ENCODE results near the gene DGKB.

The DGKB gene

GRCh38 chr7:14821757-14822480 lies 80.6 kb downstream of the DGKB start:
- no peak for DNase-seq (ENCODE audit: low read depth)

DNA sequence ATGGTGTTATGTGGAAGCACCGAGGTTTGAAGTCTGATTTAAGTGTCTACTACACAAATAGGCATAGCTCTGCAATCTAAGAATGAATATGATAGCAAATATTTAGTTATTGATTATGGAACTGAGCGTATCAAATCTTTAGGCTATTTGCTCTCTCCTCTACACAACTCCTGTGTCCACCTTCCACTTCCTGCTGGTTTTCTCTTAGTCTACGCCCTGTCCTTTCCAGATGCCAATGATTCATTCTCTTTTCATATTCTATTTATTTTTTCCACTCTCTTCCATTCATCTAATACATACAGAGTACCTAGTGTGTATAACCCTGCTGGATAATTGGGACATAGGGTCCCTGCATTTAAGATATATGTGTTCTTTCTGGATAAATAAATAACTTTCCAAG lies 83.7 kb downstream of the DGKB start:
- DNase-seq (ENCODE audit: low read depth), result no peak

GRCh38 chr7:14817829-14818614 lies 84.5 kb downstream of the DGKB start:
- DNase-seq (ENCODE audit: low read depth), result no peak

DNA sequence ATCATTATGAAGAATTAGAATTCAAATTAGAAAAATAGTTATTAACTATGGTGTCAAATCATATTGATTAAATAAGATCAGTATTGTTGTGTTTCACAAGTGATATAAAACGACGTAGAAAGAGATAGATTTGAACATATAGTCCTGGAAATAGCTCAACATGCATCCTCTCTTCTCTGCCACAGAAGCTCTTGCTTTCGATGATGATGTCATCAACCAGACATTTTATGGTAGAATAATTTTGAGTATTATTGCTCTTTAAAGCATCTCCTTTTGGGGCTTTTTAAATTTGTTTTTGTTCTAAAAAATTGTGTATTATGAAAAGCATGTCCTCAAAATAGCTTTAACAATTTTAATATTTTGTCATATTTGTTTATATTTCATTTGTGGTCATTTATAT lies 95.0 kb downstream of the DGKB start:
- DNase-seq (ENCODE audit: low read depth), result no peak

GRCh38 chr7:14806891-14807290 lies 95.7 kb downstream of the DGKB start:
- DNase-seq (ENCODE audit: low read depth), result peak; percentile 6

GRCh38 chr7:14805105-14805719 lies 97.3 kb downstream of the DGKB start:
- DNase-seq (ENCODE audit: low read depth), result no peak

- DNase-seq (ENCODE audit: low read depth), result no peak
Observed at GRCh38 chr7:14800664-14801063, 101.9 kb downstream of the DGKB start.

DNA sequence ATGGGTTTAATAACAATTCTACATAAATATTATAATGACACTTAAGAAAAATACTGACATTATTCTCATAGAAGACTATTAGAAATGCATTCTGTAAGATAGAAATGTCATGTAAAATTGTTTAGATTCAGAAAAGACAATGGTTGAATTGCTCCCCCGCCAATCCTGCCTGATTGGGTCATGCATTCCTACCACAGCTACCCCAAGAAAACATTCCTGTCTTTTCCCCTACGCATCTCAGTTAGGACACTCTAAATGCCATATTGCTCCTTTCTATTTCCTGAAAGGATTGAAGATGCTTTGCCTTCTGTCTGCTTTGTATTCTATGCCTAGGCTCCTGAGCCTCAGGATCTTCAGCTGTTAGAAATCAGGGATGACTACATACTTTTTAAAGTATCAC lies 109.4 kb downstream of the DGKB start:
- no peak for DNase-seq (ENCODE audit: low read depth)

DNA sequence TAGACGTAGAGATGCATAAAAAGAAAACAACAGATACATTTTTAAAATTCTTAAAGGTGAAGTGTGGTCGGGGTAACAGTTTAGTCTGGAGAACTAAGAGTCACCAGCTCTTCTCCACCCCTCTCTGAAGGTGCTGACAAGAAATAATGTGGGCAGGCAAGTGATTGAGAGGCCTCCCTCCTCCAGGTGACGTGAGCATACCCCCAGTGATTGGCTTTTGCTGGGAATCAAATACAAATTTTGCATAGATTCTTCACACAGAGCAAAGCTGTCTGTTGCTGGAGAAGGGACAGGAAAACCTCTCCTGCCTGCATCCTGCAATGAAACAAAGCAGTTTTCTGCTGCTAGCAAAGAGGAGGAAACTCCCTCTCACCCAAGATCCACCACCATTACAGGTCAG lies 115.0 kb downstream of the DGKB start:
- no peak for DNase-seq (ENCODE audit: low read depth)

GRCh38 chr7:14786314-14786895 lies 116.1 kb downstream of the DGKB start:
- DNase-seq (ENCODE audit: low read depth), result no peak

DNA sequence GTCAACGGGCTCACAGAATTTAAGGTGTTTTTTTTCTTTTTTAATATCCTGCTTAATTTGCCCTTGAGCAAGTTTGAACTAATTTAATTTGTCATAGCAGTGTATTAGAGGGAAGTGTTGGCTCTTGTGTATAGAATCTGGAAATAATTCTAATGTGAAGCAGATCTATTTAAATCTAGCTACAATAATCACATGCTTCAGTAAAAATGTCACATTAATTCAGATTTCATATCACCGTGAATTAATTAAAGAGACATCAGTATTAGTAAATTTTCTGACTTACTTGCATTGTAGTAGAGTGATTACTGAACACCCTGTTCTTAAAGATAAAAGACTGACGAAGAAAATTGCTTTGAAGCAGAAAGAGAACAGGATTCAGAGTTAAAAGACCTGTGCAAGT lies 124.7 kb downstream of the DGKB start:
- DNase-seq (ENCODE audit: low read depth), result no peak

GRCh38 chr7:14776266-14776665 lies 126.3 kb downstream of the DGKB start:
- DNase-seq (ENCODE audit: low read depth), result no peak

GRCh38 chr7:14773729-14774271 lies 128.8 kb downstream of the DGKB start:
- no peak for DNase-seq (ENCODE audit: low read depth)

DNA sequence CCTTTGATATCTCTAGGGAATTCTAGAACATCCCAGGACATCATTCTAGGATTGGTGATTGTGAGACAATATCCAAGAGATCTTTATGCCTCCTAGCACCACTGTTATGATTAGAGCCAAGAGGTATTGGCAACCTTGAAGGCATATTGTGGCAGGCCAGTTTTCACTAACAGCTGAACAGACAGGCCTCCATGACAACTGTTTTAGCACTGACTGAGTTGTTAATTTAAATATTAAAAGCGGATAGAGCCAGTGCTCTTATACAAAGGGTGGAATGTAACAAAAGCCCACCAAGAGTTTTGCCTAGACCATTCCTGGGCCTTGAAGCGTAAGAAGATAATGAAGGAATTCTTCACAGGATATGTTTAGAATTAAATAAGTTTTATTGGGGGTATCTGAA lies 131.9 kb downstream of the DGKB start:
- DNase-seq (ENCODE audit: low read depth), result no peak

GRCh38 chr7:14769261-14769660 lies 133.3 kb downstream of the DGKB start:
- no peak for DNase-seq (ENCODE audit: low read depth)

DNA sequence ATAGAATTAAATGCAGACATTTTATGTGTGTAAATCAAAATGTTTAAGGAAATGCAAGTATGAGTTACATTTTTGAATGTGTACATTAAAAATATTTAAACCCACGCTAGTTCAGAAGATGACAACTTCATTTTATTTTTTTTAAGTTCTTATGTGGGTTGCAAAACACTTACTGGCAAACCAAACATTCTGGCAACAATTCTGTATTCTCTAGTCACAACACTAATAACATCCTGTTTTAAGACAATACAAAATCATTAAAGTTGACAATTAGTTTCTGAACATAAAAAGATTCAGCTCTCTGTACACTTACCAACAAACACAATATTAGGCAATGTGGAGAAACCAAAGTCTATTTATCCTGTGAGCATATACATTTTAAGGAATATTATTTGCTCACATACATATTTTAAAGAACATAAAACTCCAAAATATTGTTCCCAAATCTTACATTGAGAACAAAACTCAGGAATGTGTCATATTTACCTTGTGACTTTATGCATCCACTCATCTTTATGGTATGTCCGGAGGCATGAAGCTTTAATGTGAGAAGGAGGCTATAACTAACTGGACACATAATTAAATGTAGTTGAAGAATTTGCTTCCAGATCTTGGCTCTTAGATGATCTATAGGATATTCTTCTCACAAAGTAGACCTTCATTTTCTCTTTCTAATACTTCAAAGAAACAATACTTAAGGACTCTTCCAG lies 134.7 kb downstream of the DGKB start:
- no peak for DNase-seq (ENCODE audit: low read depth)

- no peak for DNase-seq (ENCODE audit: low read depth)
Observed at GRCh38 chr7:14766747-14767146, 135.8 kb downstream of the DGKB start.

GRCh38 chr7:14765731-14766130 lies 136.8 kb downstream of the DGKB start:
- no peak for DNase-seq (ENCODE audit: low read depth)

GRCh38 chr7:14762561-14762960 lies 140.0 kb downstream of the DGKB start:
- no peak for DNase-seq (ENCODE audit: low read depth)

- peak; percentile 80 for DNase-seq (ENCODE audit: low read depth)
Observed at GRCh38 chr7:14761510-14762296, 140.8 kb downstream of the DGKB start.

Measured in stromal cell of bone marrow (primary cell).